Measurements from ENCODE around the gene SMCO2.

The SMCO2 gene

DNA sequence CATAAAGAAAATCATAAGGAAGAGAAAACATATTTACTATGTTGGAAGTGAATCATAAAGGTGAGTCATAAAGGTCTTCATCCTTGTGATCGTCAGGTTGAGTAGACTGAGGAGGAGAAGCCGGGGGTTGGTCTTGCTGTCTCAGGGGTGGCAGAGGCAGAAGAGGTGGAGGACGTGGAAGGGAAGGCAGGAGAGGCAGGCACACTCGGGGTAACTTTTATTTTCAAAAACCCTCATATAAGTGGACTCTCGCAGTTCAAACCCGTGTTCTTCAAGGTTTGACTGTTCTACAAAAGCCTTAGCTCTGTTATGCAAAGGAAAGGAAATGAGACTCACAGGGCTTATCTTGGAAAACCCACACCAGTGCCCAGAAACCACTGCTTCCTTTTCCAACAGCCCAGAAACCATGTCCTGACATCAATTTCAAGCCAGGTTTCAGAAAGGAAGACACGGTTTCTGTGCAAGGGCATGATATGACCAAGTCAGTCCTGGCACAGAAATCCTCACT is 14.0 kb downstream of the SMCO2 start:
- ChIA-PET CTCF (interaction anchor here (1.6 to 11.0 kb wide), 2 partner anchors 21 to 25 kb away, joined by 4 to 72 read pairs; no protein-coding TSS in a partner anchor), POLR2A (interaction anchor here (0.6 kb wide), 1 partner anchor 129 kb away, joined by 3 read pairs; no protein-coding TSS in a partner anchor)
- TF ChIP-seq, protein P1, sequence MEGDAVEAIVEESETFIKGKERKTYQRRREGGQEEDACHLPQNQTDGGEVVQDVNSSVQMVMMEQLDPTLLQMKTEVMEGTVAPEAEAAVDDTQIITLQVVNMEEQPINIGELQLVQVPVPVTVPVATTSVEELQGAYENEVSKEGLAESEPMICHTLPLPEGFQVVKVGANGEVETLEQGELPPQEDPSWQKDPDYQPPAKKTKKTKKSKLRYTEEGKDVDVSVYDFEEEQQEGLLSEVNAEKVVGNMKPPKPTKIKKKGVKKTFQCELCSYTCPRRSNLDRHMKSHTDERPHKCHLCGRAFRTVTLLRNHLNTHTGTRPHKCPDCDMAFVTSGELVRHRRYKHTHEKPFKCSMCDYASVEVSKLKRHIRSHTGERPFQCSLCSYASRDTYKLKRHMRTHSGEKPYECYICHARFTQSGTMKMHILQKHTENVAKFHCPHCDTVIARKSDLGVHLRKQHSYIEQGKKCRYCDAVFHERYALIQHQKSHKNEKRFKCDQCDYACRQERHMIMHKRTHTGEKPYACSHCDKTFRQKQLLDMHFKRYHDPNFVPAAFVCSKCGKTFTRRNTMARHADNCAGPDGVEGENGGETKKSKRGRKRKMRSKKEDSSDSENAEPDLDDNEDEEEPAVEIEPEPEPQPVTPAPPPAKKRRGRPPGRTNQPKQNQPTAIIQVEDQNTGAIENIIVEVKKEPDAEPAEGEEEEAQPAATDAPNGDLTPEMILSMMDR (IDR thresholded peaks at IDR 0.05; ENCODE audit: insufficient read depth, low read length, missing control alignments) = no peak
- no peak overlapping the region for H3K4me3 ChIP-seq (ENCODE audit: low read depth, low read length)
- no peak for DNase-seq (ENCODE audit: low read depth, low spot score)

DNA sequence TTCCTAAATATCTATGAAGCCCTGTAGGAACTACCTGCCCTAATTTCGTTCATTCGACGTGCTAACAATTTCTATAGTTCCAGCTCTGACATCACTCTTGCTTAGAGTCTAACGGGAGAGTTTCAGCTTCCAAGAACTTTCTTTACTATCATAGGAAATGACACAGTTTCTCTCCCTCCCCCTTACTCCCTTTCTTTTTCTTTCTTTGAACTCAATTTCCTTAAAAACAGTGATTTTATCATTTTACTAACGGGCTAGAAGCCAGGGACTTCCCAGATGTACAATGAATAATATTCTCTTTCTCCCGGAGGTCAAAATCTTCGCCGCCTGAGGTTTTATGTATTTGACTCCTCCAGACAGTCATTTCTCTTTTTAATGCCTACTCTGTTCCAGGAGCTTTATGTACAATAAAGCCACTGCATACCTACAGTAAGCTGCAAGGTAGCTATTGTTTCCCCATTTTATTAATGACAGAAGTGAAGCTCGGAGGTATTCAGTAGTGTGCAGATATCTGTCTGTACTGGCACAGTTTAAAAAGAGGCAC is 15.7 kb downstream of the SMCO2 start:
- TF ChIP-seq, protein P1 (IDR thresholded peaks at IDR 0.05; ENCODE audit: insufficient read depth, low read length, missing control alignments) = no peak
- no peak for DNase-seq (ENCODE audit: low read depth, low spot score)
- ChIA-PET POLR2A (no interaction called here), CTCF (interaction anchor here (1.6 to 11.0 kb wide), 2 partner anchors 23 to 26 kb away, joined by 4 to 72 read pairs; no protein-coding TSS in a partner anchor)
- H3K4me3 ChIP-seq (ENCODE audit: low read depth, low read length) = no peak overlapping the region

DNA sequence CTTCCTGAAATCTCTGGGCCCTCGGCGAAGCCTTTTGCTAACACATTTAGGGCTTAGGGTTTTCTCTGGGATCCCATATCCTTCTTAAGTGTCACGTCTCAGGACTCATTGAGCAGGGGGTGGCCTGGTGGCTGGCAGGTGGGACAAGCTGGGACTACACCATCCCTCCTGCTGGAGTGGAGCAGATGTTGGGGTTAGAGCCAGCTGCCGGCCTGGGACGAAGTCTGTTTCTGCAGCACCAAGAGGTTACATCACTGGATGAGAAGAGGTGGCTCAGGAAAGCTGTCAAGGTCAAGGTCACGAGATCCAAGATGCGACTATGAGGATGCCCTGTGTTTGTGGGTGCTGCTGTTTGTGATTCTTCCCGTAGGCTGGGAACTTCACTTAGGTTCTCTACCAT is 16.3 kb downstream of the SMCO2 start:
- no peak for DNase-seq (ENCODE audit: low read depth, low spot score)
- H3K4me3 ChIP-seq (ENCODE audit: low read depth, low read length) = no peak overlapping the region
- ChIA-PET CTCF (interaction anchor here (11.0 kb wide), 1 partner anchor 27 kb away, joined by 72 read pairs; no protein-coding TSS in a partner anchor), POLR2A (no interaction called here)
- TF ChIP-seq, protein P1 (IDR thresholded peaks at IDR 0.05; ENCODE audit: insufficient read depth, low read length, missing control alignments) = no peak

DNA sequence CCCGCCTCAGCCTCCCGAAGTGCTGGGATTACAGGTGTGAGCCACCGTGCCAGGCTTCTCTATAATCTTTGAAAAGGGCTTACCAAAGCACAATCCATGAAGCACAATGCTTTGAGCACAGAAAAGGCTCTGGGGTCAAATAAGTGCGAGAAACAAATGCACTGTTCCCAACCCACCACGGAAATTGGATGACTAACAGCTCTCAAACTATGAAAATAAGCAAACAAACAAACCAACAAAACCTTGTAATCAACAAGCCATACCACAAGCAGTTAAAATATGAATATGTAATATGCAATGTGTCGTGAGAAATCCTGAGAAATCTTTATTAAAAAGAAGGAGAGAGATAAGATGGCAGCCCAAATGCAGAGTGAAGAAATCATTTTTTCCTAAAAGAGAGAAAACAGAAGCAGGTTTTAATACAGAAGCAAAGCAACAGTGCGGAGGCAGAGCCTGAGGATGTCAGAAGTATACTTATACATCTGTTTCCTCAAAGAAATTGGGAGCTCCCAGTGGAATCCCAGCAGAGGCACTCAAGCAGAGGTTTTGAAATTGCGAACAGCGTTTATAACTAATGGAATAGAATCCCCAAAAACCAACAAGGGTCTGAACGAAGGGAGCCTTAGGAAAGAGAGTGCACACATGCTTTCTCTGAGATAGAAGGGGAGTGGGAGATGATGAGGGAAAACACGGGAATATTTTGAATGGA is 17.1 kb downstream of the SMCO2 start:
- ChIA-PET CTCF (interaction anchor here (11.0 kb wide), 1 partner anchor 28 kb away, joined by 72 read pairs; no protein-coding TSS in a partner anchor), POLR2A (interaction anchor here (0.7 kb wide), 1 partner anchor 11 kb away, joined by 3 read pairs; no protein-coding TSS in a partner anchor)
- TF ChIP-seq, protein P1 (IDR thresholded peaks at IDR 0.05; ENCODE audit: insufficient read depth, low read length, missing control alignments) = no peak
- H3K4me3 ChIP-seq (ENCODE audit: low read depth, low read length) = no peak overlapping the region
- DNase-seq (ENCODE audit: low read depth, low spot score) = no peak

DNA sequence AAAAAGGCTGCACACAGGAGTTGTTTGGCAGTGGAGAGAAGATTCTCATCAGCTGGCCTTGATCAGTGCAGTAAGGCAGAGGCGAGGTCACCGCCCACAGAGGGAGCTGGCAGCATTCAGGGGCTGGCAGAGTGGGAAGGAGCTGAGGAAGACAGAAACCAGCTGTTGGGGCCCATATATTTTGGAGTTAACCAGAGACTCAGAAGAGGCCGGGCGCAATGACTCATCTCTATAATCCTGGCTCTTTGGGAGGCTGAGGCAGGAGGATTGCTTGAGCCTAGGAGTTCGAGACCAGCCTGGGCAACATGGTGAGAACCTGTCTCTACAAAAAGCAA is 17.7 kb downstream of the SMCO2 start:
- no peak for DNase-seq (ENCODE audit: low read depth, low spot score)
- no peak overlapping the region for H3K4me3 ChIP-seq (ENCODE audit: low read depth, low read length)
- ChIA-PET POLR2A (interaction anchor here (0.6 to 0.7 kb wide), 2 partner anchors 11 to 16 kb away, joined by 3 read pairs; no protein-coding TSS in a partner anchor), CTCF (interaction anchor here (11.0 kb wide), 1 partner anchor 28 kb away, joined by 72 read pairs; no protein-coding TSS in a partner anchor)
- TF ChIP-seq, protein P1 (IDR thresholded peaks at IDR 0.05; ENCODE audit: insufficient read depth, low read length, missing control alignments) = no peak

DNA sequence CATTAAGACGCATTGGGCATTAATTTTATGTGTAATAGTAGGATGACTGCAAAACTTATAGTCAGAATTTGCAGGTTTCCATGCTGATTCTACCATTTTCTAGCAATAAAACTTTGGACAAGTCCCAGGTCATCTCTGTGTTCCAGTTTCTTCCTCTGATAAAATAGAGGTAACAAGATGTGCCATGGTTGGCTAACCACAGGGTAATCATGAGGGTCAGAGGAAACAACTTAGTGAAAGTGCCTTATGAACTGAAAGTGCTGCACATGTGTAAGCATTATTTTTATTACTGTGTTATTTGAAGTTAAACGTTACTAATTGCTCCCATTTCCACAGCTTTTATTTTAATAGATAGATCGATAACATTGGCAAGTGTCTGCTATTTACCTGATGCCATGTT is 21.1 kb downstream of the SMCO2 start:
- H3K4me3 ChIP-seq (ENCODE audit: low read depth, low read length) = no peak overlapping the region
- TF ChIP-seq, protein P1 (IDR thresholded peaks at IDR 0.05; ENCODE audit: insufficient read depth, low read length, missing control alignments) = no peak
- POLR2A ChIA-PET = no interaction called here
- CTCF ChIA-PET = interaction anchor here (0.8 to 11.0 kb wide), 3 partner anchors 32 to 168 kb away, joined by 3 to 72 read pairs (median 3); no protein-coding TSS in a partner anchor
- no peak for DNase-seq (ENCODE audit: low read depth, low spot score)
